Fibroblast of skin of back (primary cell): ENCODE results near the gene EPSTI1. TPM values are rescaled to one million over a fixed set of nuclear protein-coding genes. Genes with fewer than 3 reads are reported as not detected.
"Not testable (repeated sequence)": the region's sequence is repeated elsewhere in the genome, so short reads cannot be mapped to it uniquely, and the experiment has no call there.

Source experiments
- DNase-seq: peaks from one replicate; pipeline ENCODE4 v3.0.0-alpha.2; 2013
- polyA plus RNA-seq, 2 experiments: library from polyadenylated mRNA; unstranded; fragments of 120-200 nt; gene quantifications; one replicate each; pipeline ENCODE4 v1.2.1, GENCODE V29; 2013; ENCODE audit not compliant: insufficient read length in 2 of 2

EPSTI1 gene
- polyA plus RNA-seq (2013, experiment 1 of 2; ENCODE audit: insufficient read length): 8.1 TPM
- 14.4 TPM for polyA plus RNA-seq (2013, experiment 2 of 2; ENCODE audit: insufficient read length)

- DNase-seq: peak; percentile 77
Measured at GRCh38 chr13:42991898-42992763, at the start of gene EPSTI1. EPSTI1 (minus strand) TSS chr13:42992241; CDS start chr13:42992165, 76 bp downstream.

GRCh38 chr13:43041369-43041921, 49.4 kb upstream of the EPSTI1 start:
- DNase-seq: no peak

GRCh38 chr13:43040581-43041368, 48.7 kb upstream of the EPSTI1 start:
- DNase-seq: not testable (repeated sequence)

GRCh38 chr13:43039966-43040365, 47.9 kb upstream of the EPSTI1 start:
- no peak for DNase-seq

- no peak for DNase-seq
Measured at GRCh38 chr13:43036351-43037250, 44.6 kb upstream of the EPSTI1 start.

GRCh38 chr13:43033038-43033437, 41.0 kb upstream of the EPSTI1 start:
- no peak for DNase-seq

GRCh38 chr13:43031881-43032280, 39.8 kb upstream of the EPSTI1 start:
- no peak for DNase-seq

- no peak for DNase-seq
Measured at GRCh38 chr13:43030548-43030947, 38.5 kb upstream of the EPSTI1 start.

- DNase-seq: no peak
Measured at GRCh38 chr13:43026262-43026661, 34.2 kb upstream of the EPSTI1 start.

GRCh38 chr13:43023289-43023963, 31.4 kb upstream of the EPSTI1 start, which contains the start of gene DNAJC15:
DNAJC15 (plus strand) TSS chr13:43023586; CDS start chr13:43023627, 41 bp downstream.
- DNase-seq: peak; percentile 90

GRCh38 chr13:43022934-43023288, 30.9 kb upstream of the EPSTI1 start:
- DNase-seq: no peak

GRCh38 chr13:43021926-43022670, 30.1 kb upstream of the EPSTI1 start:
- DNase-seq: peak; percentile 79

GRCh38 chr13:43020794-43021193, 28.8 kb upstream of the EPSTI1 start:
- DNase-seq: no peak

- no peak for DNase-seq
Measured at GRCh38 chr13:43019811-43020210, 27.8 kb upstream of the EPSTI1 start.

- DNase-seq: no peak
Measured at GRCh38 chr13:43016226-43016625, 24.2 kb upstream of the EPSTI1 start.

GRCh38 chr13:43014162-43014561, 22.1 kb upstream of the EPSTI1 start:
- DNase-seq: no peak

- DNase-seq: peak; percentile 42
Measured at GRCh38 chr13:43009506-43009905, 17.5 kb upstream of the EPSTI1 start.

- DNase-seq: peak; percentile 63
Measured at GRCh38 chr13:43008596-43008995, 16.6 kb upstream of the EPSTI1 start.

GRCh38 chr13:43006893-43007631, 15.0 kb upstream of the EPSTI1 start:
- peak; percentile 83 for DNase-seq
